ENCODE data around the gene PLEKHA7.

Gene PLEKHA7

DNA sequence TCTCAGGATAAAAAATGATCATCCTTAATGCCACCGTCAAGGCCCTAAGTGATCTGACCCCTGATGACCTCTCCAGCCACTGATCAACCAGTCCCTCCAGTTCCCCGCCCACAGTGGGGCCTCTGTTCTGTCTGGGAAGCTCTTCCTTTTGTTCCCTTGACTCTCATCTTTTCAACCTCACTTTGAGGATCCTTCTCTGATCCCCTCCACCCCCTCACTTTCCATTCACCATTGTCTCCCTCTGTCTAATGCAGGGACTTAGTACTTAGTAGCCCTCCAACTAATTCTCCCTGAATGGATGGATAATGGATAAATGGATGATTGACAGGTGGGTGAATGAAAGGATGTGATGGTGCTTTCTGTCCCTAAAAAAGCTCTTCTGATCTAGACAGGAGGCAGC lies 230.1 kb downstream of the PLEKHA7 start:
- DNase-seq, result no peak

GRCh38 chr11:16783321-16783801 lies 230.9 kb downstream of the PLEKHA7 start:
- no peak for DNase-seq

- DNase-seq, result no peak
Observed at GRCh38 chr11:16781936-16782919, 232.0 kb downstream of the PLEKHA7 start.

DNA sequence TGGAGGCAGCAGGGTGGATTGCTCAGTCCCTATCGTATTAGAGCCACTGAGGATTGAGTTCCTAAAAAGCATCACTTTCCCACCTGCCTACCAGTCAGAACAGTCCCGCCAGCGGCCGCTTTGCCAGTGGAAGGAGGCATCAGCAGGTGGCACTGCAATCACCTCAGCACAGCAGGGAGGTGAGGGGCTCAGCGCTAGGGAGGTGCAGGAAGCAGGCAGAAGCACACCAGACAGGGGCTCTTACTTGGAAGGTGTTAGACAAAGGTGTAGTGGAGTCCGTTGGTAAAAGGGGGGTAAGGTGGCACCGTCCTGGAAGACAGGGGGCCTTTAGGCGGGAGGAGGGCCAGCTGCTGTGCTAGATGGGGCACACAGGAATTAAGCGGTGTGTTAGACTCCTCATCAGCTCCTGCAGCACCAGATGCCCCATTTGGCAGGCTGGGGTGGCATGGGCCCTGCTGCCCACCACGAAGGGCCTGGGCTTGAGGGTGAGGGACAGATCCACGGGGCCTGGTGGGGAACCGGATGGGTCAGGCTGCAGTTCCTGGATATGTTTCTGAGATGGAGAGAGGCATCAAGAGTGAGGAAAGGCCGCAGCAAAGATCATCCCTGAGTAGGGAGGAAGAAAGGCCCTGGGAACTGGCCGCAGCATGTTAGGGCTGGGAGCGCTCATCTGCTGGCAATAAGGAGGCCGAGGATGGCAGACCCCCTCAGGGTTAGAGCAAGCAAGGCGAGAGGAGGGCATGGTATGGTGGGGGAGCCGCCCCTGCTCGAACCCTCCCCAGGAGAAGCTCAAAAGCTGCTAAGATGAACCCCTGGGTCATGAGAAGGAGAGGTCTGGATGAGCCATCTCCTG lies 233.3 kb downstream of the PLEKHA7 start:
- no peak for DNase-seq

- DNase-seq, result no peak
Observed at GRCh38 chr11:16780146-16780545, 234.1 kb downstream of the PLEKHA7 start.

GRCh38 chr11:16779436-16779835 lies 234.8 kb downstream of the PLEKHA7 start:
- DNase-seq, result no peak

- DNase-seq, result no peak
Observed at GRCh38 chr11:16778876-16779275, 235.3 kb downstream of the PLEKHA7 start.

GRCh38 chr11:16778286-16778685 lies 235.9 kb downstream of the PLEKHA7 start:
- no peak for DNase-seq

- DNase-seq, result no peak
Observed at GRCh38 chr11:16777613-16777975, 236.6 kb downstream of the PLEKHA7 start.

DNA sequence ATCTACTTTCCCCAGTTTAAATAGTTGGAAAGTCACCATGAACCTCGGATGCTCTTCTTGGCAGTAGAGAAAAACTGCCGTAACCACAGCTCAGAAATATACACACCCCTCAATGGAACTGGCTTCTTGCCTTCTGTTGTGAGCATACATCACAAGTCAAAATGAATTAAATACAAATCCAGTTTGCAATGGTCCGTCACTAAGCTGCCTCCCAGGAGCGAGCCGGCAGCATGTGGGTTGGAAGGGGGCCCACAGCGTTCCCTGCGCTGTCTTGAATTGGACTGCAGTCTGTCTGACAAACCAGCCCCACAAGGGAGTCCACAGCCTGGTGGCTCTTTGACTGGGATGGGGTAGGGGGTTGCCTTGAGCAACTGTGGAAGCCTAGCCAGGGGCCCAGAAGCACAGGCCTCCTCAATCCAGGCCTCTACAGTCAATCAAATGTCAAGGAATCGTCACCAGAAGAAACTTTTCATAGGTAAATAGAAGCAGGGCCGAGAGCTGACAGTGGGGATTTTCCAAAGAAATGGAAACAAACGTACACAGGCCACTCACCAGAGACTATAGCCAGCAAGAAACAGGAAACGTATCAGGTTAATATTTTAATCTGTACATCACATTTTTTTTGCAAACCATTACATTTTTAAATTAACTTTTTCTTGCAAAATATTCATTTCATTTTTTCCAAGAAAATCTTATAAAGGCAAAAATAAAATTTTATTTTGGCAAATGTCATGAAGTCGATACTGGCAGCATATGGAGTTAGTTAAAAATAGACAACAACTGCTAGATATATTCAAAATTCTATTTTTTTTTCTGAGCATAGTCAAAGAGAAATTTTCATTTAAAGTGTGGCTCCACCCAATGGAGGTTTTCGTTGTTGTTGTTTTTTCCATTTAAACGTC lies 237.3 kb downstream of the PLEKHA7 start:
- DNase-seq, result no peak

DNA sequence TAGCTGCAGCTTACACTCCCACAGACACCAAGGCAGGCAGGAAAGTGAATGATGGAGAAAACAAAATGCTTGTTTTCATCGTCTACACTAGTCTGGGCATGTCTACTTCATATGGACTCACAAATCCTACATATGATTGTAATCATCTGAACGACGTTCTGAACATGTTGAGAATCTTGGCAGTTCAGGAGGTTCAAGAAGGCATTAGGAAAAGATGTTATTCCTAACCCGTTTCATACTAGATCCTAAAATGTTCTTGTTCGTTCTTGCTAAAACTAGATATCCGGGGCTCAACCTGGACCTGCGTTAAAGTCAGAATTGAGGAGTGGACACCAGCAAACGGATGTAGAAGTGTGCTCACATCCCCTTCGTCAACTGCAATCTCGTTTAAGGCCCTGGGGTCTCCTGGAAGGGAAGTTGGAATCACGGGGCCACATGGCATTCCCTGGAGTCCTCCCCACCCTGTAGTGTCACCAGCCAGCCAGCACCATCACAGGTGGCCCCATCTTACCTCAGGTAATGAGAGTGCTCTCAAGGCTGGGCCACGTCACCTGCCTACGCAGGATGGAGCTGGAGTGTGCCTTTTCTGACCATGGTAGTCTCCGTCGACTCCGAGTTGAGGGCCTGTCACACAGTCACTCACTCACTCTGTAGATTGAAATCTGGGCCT lies 238.5 kb downstream of the PLEKHA7 start:
- no peak for DNase-seq

DNA sequence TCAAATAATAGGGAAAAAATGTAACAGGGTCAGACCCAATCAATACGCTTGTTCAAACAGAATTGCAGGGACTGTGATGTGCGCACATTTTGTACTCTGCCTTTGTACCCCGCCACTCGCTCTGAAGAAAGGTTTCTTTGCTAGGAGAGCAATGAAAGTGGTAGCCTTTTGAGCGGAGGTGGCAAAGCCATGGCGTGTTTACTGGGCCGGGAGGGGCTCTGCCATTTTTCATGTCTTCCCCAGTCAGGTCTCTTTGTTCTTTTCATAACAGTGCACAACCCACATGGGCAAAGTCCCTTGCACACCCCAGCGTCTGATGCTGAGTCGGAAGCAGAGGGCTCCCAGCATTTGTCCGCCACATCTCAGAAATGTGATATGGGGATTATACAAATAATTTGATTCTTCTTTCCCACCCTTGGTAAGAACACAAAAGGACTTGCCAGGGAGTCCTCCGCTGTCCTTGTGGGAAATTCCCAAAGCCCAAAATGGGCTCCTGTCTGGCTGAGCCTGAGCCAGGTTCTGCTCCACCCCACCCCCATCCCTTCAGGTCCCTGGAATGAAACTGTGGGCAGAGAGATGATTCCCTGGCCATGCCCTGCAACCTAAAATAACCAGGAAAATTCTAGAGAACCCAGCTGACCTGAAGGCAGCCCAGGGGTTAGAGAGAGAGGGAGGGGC lies 239.1 kb downstream of the PLEKHA7 start:
- no peak for DNase-seq

GRCh38 chr11:16773981-16774935 lies 240.0 kb downstream of the PLEKHA7 start:
- no peak for DNase-seq

- no peak for DNase-seq
Observed at GRCh38 chr11:16772141-16772512, 242.1 kb downstream of the PLEKHA7 start.

DNA sequence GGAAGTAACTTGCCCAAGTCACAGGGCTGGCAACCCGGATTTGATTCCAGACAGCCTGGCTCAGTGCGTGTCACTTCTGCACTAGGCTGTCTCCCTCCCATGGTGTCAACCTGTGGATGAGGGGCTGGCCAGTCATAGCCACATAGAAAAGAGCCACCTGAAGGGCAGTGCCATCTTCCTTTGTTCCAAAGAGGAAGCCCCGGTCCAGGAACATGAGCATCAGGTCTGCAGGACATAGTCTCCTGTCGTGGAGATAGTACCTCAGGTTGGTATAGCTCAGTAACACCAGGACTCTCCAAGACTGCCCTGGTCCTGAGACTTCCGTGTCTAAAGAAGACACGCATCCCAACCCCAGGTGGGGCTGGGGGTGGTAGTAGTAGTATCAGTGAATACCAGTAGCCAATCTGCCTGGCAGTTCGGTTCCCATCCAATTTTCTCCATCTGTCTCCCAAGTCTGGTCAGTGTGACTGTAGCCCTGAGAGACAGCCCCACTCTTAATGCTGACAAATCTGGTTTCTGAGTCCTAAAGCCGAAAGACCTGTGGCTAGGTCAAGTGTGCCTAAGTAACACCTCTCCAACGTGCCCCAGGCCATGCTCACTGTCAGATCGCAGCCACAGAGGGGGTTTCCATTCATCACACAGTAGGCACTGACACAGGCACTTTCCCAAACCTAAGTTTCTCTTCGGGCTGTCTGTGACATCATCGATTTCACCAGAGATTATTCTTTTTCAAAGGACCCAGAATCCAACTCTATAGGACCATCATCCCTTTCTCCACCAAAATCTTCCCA lies 242.7 kb downstream of the PLEKHA7 start:
- no peak for DNase-seq

DNA sequence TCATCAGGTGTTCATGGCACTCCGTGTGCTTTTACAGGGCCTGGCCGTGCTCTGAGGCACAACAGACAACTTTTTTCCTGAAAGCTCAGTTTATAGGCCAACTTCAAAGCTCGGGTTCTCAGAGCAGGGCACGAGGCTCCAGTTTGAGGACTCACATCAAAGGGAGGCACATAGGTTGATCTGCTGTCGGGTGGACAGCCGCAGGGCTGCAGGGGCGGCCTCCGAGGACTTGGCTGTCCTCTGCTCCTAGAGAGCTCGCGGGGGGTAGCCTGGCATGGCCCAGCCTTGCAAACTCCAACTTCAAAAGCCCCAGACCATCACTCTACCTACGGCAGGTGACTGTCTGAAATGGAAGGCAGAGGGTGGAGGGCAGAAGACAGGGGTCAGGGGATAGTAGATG lies 244.2 kb downstream of the PLEKHA7 start:
- no peak for DNase-seq

- DNase-seq, result no peak
Observed at GRCh38 chr11:16769386-16769785, 244.8 kb downstream of the PLEKHA7 start.

- DNase-seq, result no peak
Observed at GRCh38 chr11:16767957-16768356, 246.3 kb downstream of the PLEKHA7 start.

DNA sequence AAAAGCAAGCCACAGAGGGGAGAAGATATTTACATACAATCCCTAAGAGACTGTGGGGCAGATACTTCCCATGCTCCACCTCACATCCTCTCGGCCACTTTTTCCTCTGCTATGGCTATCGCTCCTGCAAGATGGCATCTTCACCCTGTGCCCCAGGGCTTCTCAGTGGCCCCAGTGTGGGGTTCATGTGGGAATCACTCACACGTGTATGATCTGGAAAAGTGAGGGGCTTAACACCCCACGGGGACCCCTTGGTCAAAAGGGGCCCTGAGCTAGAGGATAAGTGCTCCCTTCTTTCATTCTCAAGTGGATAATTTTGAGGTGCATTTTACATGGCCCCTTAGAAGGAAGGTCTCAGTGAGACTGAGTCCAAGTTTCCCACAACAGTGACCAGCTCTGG lies 247.1 kb downstream of the PLEKHA7 start:
- no peak for DNase-seq

Data from CD4-positive, alpha-beta T cell treated with Interleukin-21 for 1 hour (primary cell).